ENCODE results near the gene URI1. TPM values are rescaled to one million over a fixed set of nuclear protein-coding genes. Genes with fewer than 3 reads are reported as not detected.

URI1 gene
- total RNA-seq, 1 donor from 2014 or later, result 46.0 TPM

GRCh38 chr19:30063650-30064347 is 121.8 kb downstream of the URI1 start:
- no peaks in the 10 kb centered on the region for H3K4me1 ChIP-seq
- ATAC-seq, result no peak
- no peaks in the 10 kb centered on the region for H3K36me3 ChIP-seq
- H3K4me3 ChIP-seq, result no peak overlapping the region
- H3K27me3 ChIP-seq (ENCODE audit: low read depth), result no peaks in the 10 kb centered on the region
- intact Hi-C loops (cut with DNase I), result no loop called here
- no peaks in the 10 kb centered on the region for H3K9me3 ChIP-seq
- H3K27ac ChIP-seq, result no peak overlapping the region
- DNase-seq, result peak; percentile 29
- TF ChIP-seq CTCF (IDR thresholded peaks at IDR 0.05), result no peak

GRCh38 chr19:30064348-30064699 is 122.3 kb downstream of the URI1 start:
- H3K4me3 ChIP-seq, result no peak overlapping the region

GRCh38 chr19:30064771-30065494 is 122.9 kb downstream of the URI1 start:
- Histone ChIP-seq H3K9me3 (no peaks in the 10 kb centered on the region), H3K4me3 (no peak overlapping the region), H3K27ac (no peak overlapping the region), H3K4me1 (no peaks in the 10 kb centered on the region), H3K27me3 (ENCODE audit: low read depth) (no peaks in the 10 kb centered on the region), H3K36me3 (no peaks in the 10 kb centered on the region)
- intact Hi-C loops (cut with DNase I), result no loop called here
- DNase-seq, result no peak
- no peak for TF ChIP-seq CTCF (IDR thresholded peaks at IDR 0.05)
- ATAC-seq, result no peak

More at GRCh38 chr19:30064348-30064699, 122.3 kb downstream of the URI1 start:
- Histone ChIP-seq H3K27ac (no peak overlapping the region), H3K27me3 (ENCODE audit: low read depth) (no peaks in the 10 kb centered on the region), H3K9me3 (no peaks in the 10 kb centered on the region), H3K36me3 (no peaks in the 10 kb centered on the region), H3K4me1 (no peaks in the 10 kb centered on the region)
- TF ChIP-seq CTCF (IDR thresholded peaks at IDR 0.05), result no peak
- DNase-seq, result peak; percentile 21
- intact Hi-C loops (cut with DNase I), result no loop called here
- ATAC-seq, result no peak

- no peaks in the 10 kb centered on the region for H3K27me3 ChIP-seq (ENCODE audit: low read depth)
- H3K27ac ChIP-seq, result no peak overlapping the region
- TF ChIP-seq CTCF (IDR thresholded peaks at IDR 0.05), result no peak
- H3K36me3 ChIP-seq, result no peaks in the 10 kb centered on the region
- intact Hi-C loops (cut with DNase I), result no loop called here
- no peak overlapping the region for H3K4me3 ChIP-seq
- DNase-seq (peak; percentile 20), ATAC-seq (no peak)
- no peaks in the 10 kb centered on the region for H3K9me3 ChIP-seq
- no peaks in the 10 kb centered on the region for H3K4me1 ChIP-seq
Observed at GRCh38 chr19:30065680-30066606, 123.9 kb downstream of the URI1 start.

Other genes with a start within 250 kb of the URI1 start
- gene C19orf12, start 227.0 kb upstream of the URI1 start, total RNA-seq, result 19.2 TPM
- gene CCNE1, start 130.2 kb upstream of the URI1 start, total RNA-seq, result 1.0 TPM